Naive B cell (primary cell): ENCODE data around the gene GRM1. TPM values are rescaled to one million over a fixed set of nuclear protein-coding genes. Genes with fewer than 3 reads are reported as not detected.

ENCODE experiments used
- ATAC-seq, 2 donors: fragments of 150-1000 bp; cut with Tn5 transposase; 2 replicates each; pipeline ENCODE4 v1.10.0; 2021; ENCODE audit warnings: low read depth in 2 of 2, mild to moderate bottlenecking in 2 of 2, moderate library complexity in 2 of 2
- DNase-seq: peaks from one replicate; pipeline ENCODE4 v3.0.0; 2022
- H3K27ac Mint-ChIP-seq, 6 donors: one replicate each; pipeline ENCODE4 v1.8.0; 2020 to 2022; ENCODE audit warnings: mild to moderate bottlenecking in 6 of 6, mixed read lengths in 6 of 6, moderate library complexity in 5 of 6, inconsistent platforms in 2 of 6
- H3K27me3 Mint-ChIP-seq, 3 donors: one replicate each; pipeline ENCODE4 v1.8.0; 2021 to 2022; ENCODE audit warnings: mixed read lengths in 3 of 3, mild to moderate bottlenecking in 1 of 3
- H3K36me3 Mint-ChIP-seq, 2 donors: one replicate each; pipeline ENCODE4 v1.8.0; 2020 to 2022; ENCODE audit warnings: mixed read lengths in 2 of 2, inconsistent platforms in 1 of 2, mild to moderate bottlenecking in 1 of 2
- H3K4me1 Mint-ChIP-seq, 3 donors: one replicate each; pipeline ENCODE4 v1.8.0; 2020 to 2022; ENCODE audit warnings: mixed read lengths in 3 of 3, inconsistent platforms in 1 of 3, mild to moderate bottlenecking in 1 of 3, moderate library complexity in 1 of 3
- H3K4me3 Mint-ChIP-seq, 8 donors: one replicate each; pipeline ENCODE4 v1.8.0; 2020 to 2022; ENCODE audit warnings: mild to moderate bottlenecking in 8 of 8, mixed read lengths in 8 of 8, moderate library complexity in 8 of 8, inconsistent platforms in 2 of 8
- H3K9me3 Mint-ChIP-seq, 7 donors: one replicate each; pipeline ENCODE4 v1.8.0; 2020 to 2022; ENCODE audit warnings: mixed read lengths in 7 of 7, mild to moderate bottlenecking in 5 of 7, inconsistent platforms in 2 of 7, moderate library complexity in 1 of 7
- polyA plus RNA-seq, 6 donors: library from polyadenylated mRNA; unstranded; fragments of 300-500 nt; fragmentation: Illumina TruSeq; gene quantifications; one replicate each; pipeline ENCODE4 v1.2.3, GENCODE V29; 2021; ENCODE audit warnings: low read depth in 6 of 6

GRM1 gene
- polyA plus RNA-seq, 6 donors from 2014 or later, result not detected

GRCh38 chr6:146056506-146056905, 27.6 kb downstream of the GRM1 start:
- Mint-ChIP-seq H3K4me1 (no peaks in the 10 kb centered on the region), H3K27ac (no peak overlapping the region), H3K27me3 (no peaks in the 10 kb centered on the region), H3K9me3 (peaks cover 0 to 7% (median 0%) of the 10 kb centered on the region in 7 donors), H3K36me3 (no peaks in the 10 kb centered on the region), H3K4me3 (no peak overlapping the region)
- no peak for DNase-seq
- no peak for ATAC-seq

- ATAC-seq (no peak), DNase-seq (no peak)
- no peaks in the 10 kb centered on the region for H3K36me3 Mint-ChIP-seq
- no peaks in the 10 kb centered on the region for H3K27me3 Mint-ChIP-seq
- no peak overlapping the region for H3K4me3 Mint-ChIP-seq
- no peak overlapping the region for H3K27ac Mint-ChIP-seq
- peaks cover 2 to 9% (median 6%) of the 10 kb centered on the region in 7 donors for H3K9me3 Mint-ChIP-seq
- no peaks in the 10 kb centered on the region for H3K4me1 Mint-ChIP-seq
These were observed 36.8 kb downstream of the GRM1 start for GRCh38 chr6:146065690-146066089.

GRCh38 chr6:146066506-146066905, 37.6 kb downstream of the GRM1 start:
- H3K4me1 Mint-ChIP-seq, result no peaks in the 10 kb centered on the region
- no peak overlapping the region for H3K27ac Mint-ChIP-seq
- no peaks in the 10 kb centered on the region for H3K36me3 Mint-ChIP-seq
- peaks cover 2 to 7% (median 6%) of the 10 kb centered on the region in 7 donors for H3K9me3 Mint-ChIP-seq
- H3K4me3 Mint-ChIP-seq, result no peak overlapping the region
- no peak for DNase-seq
- no peak for ATAC-seq
- no peaks in the 10 kb centered on the region for H3K27me3 Mint-ChIP-seq

- no peaks in the 10 kb centered on the region for H3K4me1 Mint-ChIP-seq
- H3K4me3 Mint-ChIP-seq, result no peak overlapping the region
- no peak overlapping the region for H3K27ac Mint-ChIP-seq
- peaks cover 0 to 5% (median 0%) of the 10 kb centered on the region in 7 donors for H3K9me3 Mint-ChIP-seq
- DNase-seq (no peak), ATAC-seq (no peak)
- no peaks in the 10 kb centered on the region for H3K36me3 Mint-ChIP-seq
- no peaks in the 10 kb centered on the region for H3K27me3 Mint-ChIP-seq
These were observed 42.9 kb downstream of the GRM1 start for GRCh38 chr6:146071781-146072180.

GRCh38 chr6:146077992-146078391, 49.1 kb downstream of the GRM1 start:
- Mint-ChIP-seq H3K27ac (no peak overlapping the region), H3K4me1 (no peaks in the 10 kb centered on the region), H3K9me3 (peaks cover 0 to 9% (median 3%) of the 10 kb centered on the region in 7 donors), H3K27me3 (peaks cover 0 to 4% (median 0%) of the 10 kb centered on the region in 3 donors), H3K36me3 (no peaks in the 10 kb centered on the region), H3K4me3 (no peak overlapping the region)
- no peak for DNase-seq
- no peak for ATAC-seq

GRCh38 chr6:146087386-146087785, 58.5 kb downstream of the GRM1 start:
- DNase-seq (no peak), ATAC-seq (no peak)
- no peak overlapping the region for H3K4me3 Mint-ChIP-seq
- H3K9me3 Mint-ChIP-seq, result peaks cover 0 to 2% (median 1%) of the 10 kb centered on the region in 7 donors
- no peak overlapping the region for H3K27ac Mint-ChIP-seq
- no peaks in the 10 kb centered on the region for H3K36me3 Mint-ChIP-seq
- no peaks in the 10 kb centered on the region for H3K27me3 Mint-ChIP-seq
- no peaks in the 10 kb centered on the region for H3K4me1 Mint-ChIP-seq

- Mint-ChIP-seq H3K4me3 (no peak overlapping the region), H3K27me3 (no peaks in the 10 kb centered on the region), H3K9me3 (peaks cover 0 to 2% (median 0%) of the 10 kb centered on the region in 7 donors), H3K36me3 (no peaks in the 10 kb centered on the region), H3K27ac (no peak overlapping the region), H3K4me1 (no peaks in the 10 kb centered on the region)
- DNase-seq (no peak), ATAC-seq (no peak)
These were observed 61.6 kb downstream of the GRM1 start for GRCh38 chr6:146090474-146090873.

- ATAC-seq, result no peak
- H3K36me3 Mint-ChIP-seq, result no peaks in the 10 kb centered on the region
These were observed 64.3 kb downstream of the GRM1 start for GRCh38 chr6:146092961-146093686.

GRCh38 chr6:146095481-146095880, 66.6 kb downstream of the GRM1 start:
- no peaks in the 10 kb centered on the region for H3K4me1 Mint-ChIP-seq
- DNase-seq (no peak), ATAC-seq (no peak)
- H3K9me3 Mint-ChIP-seq, result peaks cover 0 to 3% (median 0%) of the 10 kb centered on the region in 7 donors
- no peak overlapping the region for H3K27ac Mint-ChIP-seq
- no peak overlapping the region for H3K4me3 Mint-ChIP-seq
- H3K36me3 Mint-ChIP-seq, result no peaks in the 10 kb centered on the region
- H3K27me3 Mint-ChIP-seq, result no peaks in the 10 kb centered on the region

More at GRCh38 chr6:146092961-146093686, 64.3 kb downstream of the GRM1 start:
- H3K4me3 Mint-ChIP-seq, result no peak overlapping the region
- H3K9me3 Mint-ChIP-seq, result peaks cover 0 to 2% (median 0%) of the 10 kb centered on the region in 7 donors
- DNase-seq, result no peak
- H3K4me1 Mint-ChIP-seq, result no peaks in the 10 kb centered on the region
- H3K27ac Mint-ChIP-seq, result no peak overlapping the region
- no peaks in the 10 kb centered on the region for H3K27me3 Mint-ChIP-seq

GRCh38 chr6:146097586-146097985, 68.7 kb downstream of the GRM1 start:
- no peaks in the 10 kb centered on the region for H3K36me3 Mint-ChIP-seq
- H3K9me3 Mint-ChIP-seq, result peaks cover 0 to 4% (median 0%) of the 10 kb centered on the region in 7 donors
- H3K27me3 Mint-ChIP-seq, result no peaks in the 10 kb centered on the region
- no peak for ATAC-seq
- H3K4me1 Mint-ChIP-seq, result no peaks in the 10 kb centered on the region
- H3K27ac Mint-ChIP-seq, result no peak overlapping the region
- no peak overlapping the region for H3K4me3 Mint-ChIP-seq
- DNase-seq, result no peak

GRCh38 chr6:146100776-146101175, 71.9 kb downstream of the GRM1 start:
- Mint-ChIP-seq H3K4me3 (no peak overlapping the region), H3K27me3 (no peaks in the 10 kb centered on the region), H3K27ac (no peak overlapping the region), H3K9me3 (peaks cover 0 to 4% (median 0%) of the 10 kb centered on the region in 7 donors), H3K4me1 (no peaks in the 10 kb centered on the region), H3K36me3 (no peaks in the 10 kb centered on the region)
- DNase-seq (no peak), ATAC-seq (no peak)

GRCh38 chr6:146103416-146104072, 74.7 kb downstream of the GRM1 start:
- Mint-ChIP-seq H3K27ac (no peak overlapping the region), H3K4me3 (no peak overlapping the region), H3K4me1 (no peaks in the 10 kb centered on the region), H3K27me3 (no peaks in the 10 kb centered on the region), H3K36me3 (no peaks in the 10 kb centered on the region), H3K9me3 (peaks cover 0 to 6% (median 4%) of the 10 kb centered on the region in 7 donors)
- ATAC-seq (no peak), DNase-seq (no peak)

- no peak for ATAC-seq
- peaks cover 3 to 18% (median 9%) of the 10 kb centered on the region in 7 donors for H3K9me3 Mint-ChIP-seq
- no peak overlapping the region for H3K27ac Mint-ChIP-seq
These were observed 77.7 kb downstream of the GRM1 start for GRCh38 chr6:146106532-146106931.

GRCh38 chr6:146110990-146111389, 82.1 kb downstream of the GRM1 start:
- no peak overlapping the region for H3K27ac Mint-ChIP-seq
- H3K9me3 Mint-ChIP-seq, result peaks cover 2 to 18% (median 9%) of the 10 kb centered on the region in 7 donors
- no peak overlapping the region for H3K4me3 Mint-ChIP-seq
- H3K27me3 Mint-ChIP-seq, result no peaks in the 10 kb centered on the region
- no peak for ATAC-seq
- DNase-seq, result no peak
- H3K4me1 Mint-ChIP-seq, result no peaks in the 10 kb centered on the region
- no peaks in the 10 kb centered on the region for H3K36me3 Mint-ChIP-seq

More at GRCh38 chr6:146106532-146106931, 77.7 kb downstream of the GRM1 start:
- Mint-ChIP-seq H3K4me1 (no peaks in the 10 kb centered on the region), H3K4me3 (no peak overlapping the region), H3K36me3 (no peaks in the 10 kb centered on the region), H3K27me3 (no peaks in the 10 kb centered on the region)
- DNase-seq, result no peak
